Stimulated activated CD8-positive, alpha-beta memory T cell treated with anti-CD3 and anti-CD28 coated beads, Interleukin-7, amount 100 ng/mL, for 4 hours (primary cell): Measurements from ENCODE around the gene ALG12.

Experiments
- DNase-seq, 2 donors: peaks; one replicate each; pipeline ENCODE4 v3.0.0-alpha.2; 2020; ENCODE audit warnings: low read depth in 2 of 2

Gene ALG12

GRCh38 chr22:49917974-49918910 is at the start of gene ALG12, which contains the start of gene CRELD2:
Gene ALG12 (minus strand): TSS chr22:49918438. CDS start chr22:49913765, 4,673 bp downstream.
Gene CRELD2 (plus strand): TSS chr22:49918634. CDS start chr22:49918770, 136 bp downstream.
- DNase-seq, result peak; percentile 94 to 96

GRCh38 chr22:49967706-49968208 is 49.5 kb upstream of the ALG12 start:
- no peak for DNase-seq

GRCh38 chr22:49966774-49967705 is 48.8 kb upstream of the ALG12 start:
- DNase-seq, result no peak

GRCh38 chr22:49966041-49966773 is 48.0 kb upstream of the ALG12 start:
- no peak for DNase-seq

- no peak for DNase-seq
These were observed 47.1 kb upstream of the ALG12 start for GRCh38 chr22:49965091-49966040.

- DNase-seq, result no peak
These were observed 46.2 kb upstream of the ALG12 start for GRCh38 chr22:49964136-49965090.

GRCh38 chr22:49963647-49964026 is 45.4 kb upstream of the ALG12 start:
- no peak for DNase-seq

GRCh38 chr22:49962751-49963646 is 44.8 kb upstream of the ALG12 start:
- DNase-seq, result no peak

- peak; percentile 77 to 85 for DNase-seq
These were observed 43.9 kb upstream of the ALG12 start for GRCh38 chr22:49962012-49962750.

GRCh38 chr22:49961601-49962011 is 43.4 kb upstream of the ALG12 start:
- no peak for DNase-seq

GRCh38 chr22:49961005-49961600 is 42.9 kb upstream of the ALG12 start:
- no peak for DNase-seq

GRCh38 chr22:49960159-49961004 is 42.1 kb upstream of the ALG12 start, which contains the start of gene PIM3:
Gene PIM3 (plus strand): TSS chr22:49960772. CDS start chr22:49960948, 176 bp downstream.
- DNase-seq, result peak; percentile 90 to 94

- DNase-seq, result no peak
These were observed 41.5 kb upstream of the ALG12 start for GRCh38 chr22:49959782-49960158.

GRCh38 chr22:49958931-49959781 is 40.9 kb upstream of the ALG12 start:
- DNase-seq, result no peak
